Cortex of kidney (tissue), 1 donor: Measurements from ENCODE around the gene PHF14.
"Not testable (repeated sequence)": the region's sequence is repeated elsewhere in the genome, so short reads cannot be mapped to it uniquely, and the experiment has no call there.

Source experiments
- DNase-seq: peaks from one replicate; lab custom pipeline; 2025; lab: John Stamatoyannopoulos, UW

PHF14 gene

DNA sequence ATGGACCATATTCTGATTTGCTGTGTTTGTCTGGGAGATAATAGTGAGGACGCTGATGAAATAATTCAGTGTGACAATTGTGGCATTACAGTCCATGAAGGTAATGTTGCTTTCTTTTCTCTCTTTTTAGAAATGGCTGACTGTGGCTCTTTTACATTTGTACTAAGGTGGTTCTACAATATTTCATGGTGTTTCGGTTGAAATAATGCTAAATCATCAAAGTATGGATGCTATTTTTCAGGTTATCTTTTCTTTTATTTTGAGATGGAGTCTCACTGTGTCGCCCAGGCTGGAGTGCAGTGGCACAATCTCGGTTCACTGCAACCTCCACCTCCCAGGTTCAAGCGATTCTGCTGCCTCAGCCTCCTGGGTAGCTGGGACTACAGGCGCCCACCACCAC is 17.1 kb downstream of the PHF14 start:
- not testable (repeated sequence) for DNase-seq

DNA sequence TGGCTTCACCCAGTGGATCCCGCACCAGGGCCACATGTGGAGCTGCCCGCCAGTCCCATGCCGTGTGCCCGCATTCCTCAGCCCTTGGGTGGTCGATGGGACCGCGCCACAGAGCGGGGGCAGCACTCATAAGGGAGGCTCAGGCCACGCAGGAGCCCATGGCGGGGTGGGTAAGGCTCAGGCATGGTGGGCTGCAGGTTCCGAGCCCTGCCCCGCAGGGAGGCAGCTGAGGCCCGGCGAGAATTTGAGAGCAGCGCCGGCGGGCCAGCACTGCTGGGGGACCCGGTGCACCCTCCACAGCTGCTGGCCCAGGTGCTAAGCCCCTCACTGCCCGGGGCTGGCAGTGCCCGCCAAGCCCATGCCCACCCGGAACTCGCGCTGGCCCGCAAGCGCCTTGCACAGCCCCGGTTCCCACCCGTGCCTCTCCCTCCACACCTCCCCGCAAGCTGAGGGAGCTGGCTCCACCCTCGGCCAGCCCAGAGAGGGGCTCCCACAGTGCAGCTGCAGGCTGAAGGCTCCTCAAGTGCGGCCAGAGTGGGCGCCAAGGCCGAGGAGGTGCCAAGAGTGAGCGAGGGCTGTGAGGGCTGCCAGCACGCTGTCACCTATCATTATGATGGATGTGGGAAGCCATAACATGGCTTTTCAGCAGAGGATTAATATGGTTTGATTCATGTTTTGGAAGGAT is 22.0 kb downstream of the PHF14 start:
- DNase-seq, result not testable (repeated sequence)

DNA sequence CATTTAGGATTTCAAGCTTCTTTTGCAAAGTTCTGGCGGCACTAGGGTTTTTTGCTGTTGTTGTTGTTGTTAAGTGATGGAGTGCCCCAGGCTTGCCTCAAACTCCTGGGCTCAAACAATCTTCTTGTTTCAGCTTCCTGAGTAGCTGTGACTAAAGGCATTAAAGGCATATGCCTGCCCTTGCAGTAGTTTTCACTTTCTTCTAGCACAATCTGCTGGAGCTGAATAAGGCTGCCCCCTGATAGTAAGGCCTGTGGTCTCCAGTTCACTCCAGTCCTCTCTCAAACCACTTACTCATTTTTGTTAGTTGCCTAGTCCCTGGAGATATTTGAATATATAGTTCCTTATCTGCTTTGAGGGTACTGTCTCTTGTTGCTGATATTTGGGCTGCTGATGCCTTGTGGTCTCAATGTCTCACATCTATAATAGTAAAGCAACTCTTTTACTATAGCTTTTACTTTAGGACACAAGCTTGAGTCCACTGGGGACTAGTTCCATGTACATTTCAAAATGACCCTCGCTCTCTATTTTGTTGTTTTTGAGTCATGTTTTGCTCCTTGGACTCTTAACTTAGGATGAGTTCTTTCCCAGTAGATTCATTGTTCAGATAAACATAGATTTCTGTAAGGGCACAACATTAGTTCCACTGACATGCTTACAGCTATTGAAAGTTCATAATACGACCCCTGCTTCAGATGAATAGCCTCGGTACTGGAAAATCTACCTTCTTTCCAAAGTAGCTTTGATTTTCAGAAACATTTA is 25.5 kb downstream of the PHF14 start:
- no peak for DNase-seq

DNA sequence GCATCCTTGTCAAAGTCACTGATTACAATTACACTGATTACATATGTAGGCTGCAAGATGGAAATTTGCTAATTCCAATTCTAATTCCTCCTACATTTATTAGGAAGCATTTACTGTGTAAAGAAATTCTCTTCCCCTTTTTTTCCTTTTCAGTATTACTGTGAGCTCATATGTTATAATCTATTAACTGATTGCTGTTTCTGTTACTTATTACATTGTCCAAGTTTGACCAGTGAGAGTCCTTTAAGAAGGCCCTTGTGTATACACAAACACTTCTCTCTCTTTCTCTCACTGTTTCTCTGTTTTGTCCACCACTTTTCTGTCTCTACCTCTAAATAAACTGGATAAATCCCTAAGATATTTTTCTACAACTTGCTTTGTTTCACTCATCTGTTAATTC is 31.5 kb downstream of the PHF14 start:
- DNase-seq, result no peak

GRCh38 chr7:11006291-11006690 is 32.6 kb downstream of the PHF14 start:
- no peak for DNase-seq

DNA sequence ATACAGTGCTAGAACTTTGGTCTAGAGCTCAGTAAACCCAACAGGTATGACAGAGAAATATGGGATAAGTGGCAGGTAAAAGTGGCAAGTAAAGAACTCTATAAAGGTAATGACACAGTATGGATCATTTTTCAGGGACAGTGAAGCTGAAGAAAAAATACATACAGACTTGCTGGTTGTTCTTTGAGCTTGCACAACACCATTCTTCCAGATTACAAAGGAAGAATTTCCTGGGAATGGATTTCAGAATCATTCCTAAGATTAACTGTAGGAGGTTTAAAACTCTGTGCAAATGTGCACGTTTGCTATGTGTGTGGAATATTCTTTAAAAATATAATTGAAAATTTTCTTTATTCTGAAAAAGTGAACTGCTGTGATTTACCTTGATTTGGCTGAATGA is 36.0 kb downstream of the PHF14 start:
- DNase-seq, result no peak

GRCh38 chr7:11021468-11021867 is 47.8 kb downstream of the PHF14 start:
- no peak for DNase-seq

DNA sequence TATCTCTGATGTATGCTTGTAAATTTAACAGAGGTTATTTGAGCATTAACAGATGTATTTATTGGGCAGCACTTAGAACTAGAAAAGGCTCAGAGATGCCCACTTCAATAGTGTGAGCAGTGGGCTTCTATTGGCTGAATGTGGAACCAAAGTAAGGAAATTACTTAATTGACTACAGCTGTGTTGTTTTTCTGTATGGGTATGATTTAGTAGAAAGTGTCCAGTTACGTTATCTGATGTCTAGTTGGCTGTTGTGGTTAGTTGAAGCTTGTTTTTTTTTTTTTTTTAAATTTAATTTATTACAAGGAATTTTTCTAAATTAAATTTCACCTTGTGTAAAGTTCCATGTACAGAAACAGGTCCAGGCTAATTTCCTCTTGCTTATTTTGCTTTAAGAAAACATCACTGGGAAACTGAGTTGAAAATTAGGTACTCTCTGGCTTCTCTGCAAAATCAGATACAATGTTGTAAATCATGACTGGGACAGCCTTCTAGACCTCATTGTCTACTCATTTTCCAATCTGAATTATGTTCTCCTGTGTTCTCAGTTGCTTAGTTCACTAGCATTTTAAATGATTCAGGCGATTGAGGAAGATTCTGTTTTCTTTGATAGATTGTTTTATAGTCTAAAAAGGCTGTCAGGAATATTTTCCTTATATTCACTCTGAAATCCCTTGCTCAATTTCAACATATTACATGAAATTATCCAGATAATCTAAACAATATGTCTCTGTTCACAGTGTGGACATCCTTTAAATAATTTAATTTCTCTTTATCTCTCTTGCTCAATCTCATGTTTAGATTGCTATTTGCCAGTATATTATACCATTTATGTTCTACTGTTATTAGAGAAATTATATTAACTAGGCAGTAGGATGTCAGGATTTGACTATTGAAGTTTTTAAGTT is 53.0 kb downstream of the PHF14 start:
- DNase-seq, result no peak

DNA sequence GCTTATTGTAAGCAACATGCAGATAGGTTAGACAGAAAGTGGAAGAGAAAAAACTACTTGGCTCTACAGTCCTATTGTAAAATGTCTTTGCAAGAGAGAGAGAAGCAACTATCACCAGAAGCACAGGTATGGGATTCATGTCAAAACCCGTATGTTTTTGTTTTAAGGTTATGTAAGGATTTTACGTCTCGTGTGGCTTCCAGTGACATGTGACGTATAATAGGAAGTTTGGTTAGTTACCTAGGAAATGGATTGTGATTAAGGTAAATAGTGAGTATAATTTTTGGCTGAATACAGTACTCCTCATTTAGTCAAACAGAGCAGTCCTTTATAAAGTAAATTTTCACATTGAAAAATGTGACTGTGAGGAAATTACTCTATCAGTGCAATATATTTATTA is 62.0 kb downstream of the PHF14 start:
- no peak for DNase-seq

DNA sequence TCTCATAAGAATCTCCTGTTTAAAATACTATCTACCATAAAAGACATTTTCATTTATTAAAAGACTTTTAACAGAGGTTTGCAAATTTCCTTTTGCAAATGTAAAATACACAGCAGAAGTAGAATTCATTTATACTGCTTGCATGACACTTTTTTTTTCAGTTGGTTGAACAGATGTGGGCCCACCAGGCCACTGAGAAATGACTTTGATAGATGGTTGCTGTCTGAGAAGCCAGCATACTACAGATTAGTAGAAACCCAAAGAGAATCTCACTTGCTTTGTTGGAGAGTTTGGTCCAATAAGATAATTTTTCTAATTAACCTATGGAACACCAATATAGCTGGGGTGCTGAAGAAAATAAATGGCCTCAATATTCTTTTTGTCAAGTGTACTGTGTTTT is 66.3 kb downstream of the PHF14 start:
- no peak for DNase-seq

DNA sequence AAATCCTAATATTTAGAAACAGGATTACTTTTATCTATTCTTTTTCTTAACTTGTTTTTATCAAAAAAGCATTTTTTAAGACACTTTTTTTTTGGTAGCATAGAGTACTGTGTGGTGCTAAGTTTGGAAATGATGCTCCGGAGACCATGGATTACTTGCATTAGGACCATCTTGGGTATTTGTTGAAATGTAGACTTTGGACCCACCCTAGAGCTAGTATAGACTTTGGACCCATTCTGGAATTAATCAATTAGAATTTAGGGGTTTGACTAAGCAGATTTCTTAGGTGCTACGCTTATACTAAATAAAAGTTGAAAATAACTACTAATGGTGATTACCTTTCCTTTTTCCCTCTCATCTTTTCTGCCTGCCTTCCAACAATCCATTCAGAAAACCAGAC is 80.4 kb downstream of the PHF14 start:
- no peak for DNase-seq

DNA sequence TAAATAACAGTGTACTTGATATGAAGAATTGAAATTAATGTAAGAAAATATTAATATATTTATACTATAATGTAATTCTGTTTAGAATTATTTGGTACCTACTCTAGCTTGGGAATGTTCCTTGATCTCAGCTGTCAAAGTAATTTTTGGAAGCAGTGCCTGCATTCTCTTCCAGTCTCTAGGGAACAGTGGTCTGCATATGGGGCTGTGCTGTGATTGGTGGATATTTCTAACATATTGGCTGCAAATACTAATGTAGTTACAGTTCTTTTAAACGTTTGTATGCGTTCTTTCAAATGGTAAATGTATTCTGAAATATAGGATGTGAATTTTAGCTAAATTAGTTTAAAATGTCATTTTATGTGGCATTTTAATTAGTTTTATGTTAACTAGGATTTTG is 87.2 kb downstream of the PHF14 start:
- no peak for DNase-seq

GRCh38 chr7:11062110-11062509 is 88.4 kb downstream of the PHF14 start:
- no peak for DNase-seq

DNA sequence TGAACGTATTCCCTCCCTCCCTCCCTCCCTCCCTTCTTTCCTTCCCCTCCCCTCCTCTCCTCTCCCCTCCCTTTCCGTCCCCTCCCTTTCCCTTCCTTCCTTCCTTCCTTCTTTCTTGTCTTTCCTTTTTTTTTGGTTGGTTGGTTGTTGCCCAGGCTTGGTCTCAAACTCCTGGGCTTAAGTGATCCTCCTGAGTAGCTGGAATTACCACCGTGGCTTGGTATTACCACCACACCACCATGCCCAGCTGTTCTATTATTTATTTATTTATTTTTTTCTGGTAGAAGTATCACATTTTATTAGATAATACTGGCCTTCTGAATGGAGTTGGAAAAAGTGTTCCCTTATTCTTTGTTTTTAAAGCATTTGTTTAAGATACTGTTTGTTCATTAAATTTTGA is 95.9 kb downstream of the PHF14 start:
- DNase-seq, result no peak

- DNase-seq, result no peak
Observed at GRCh38 chr7:11077816-11078215, 104.1 kb downstream of the PHF14 start.

DNA sequence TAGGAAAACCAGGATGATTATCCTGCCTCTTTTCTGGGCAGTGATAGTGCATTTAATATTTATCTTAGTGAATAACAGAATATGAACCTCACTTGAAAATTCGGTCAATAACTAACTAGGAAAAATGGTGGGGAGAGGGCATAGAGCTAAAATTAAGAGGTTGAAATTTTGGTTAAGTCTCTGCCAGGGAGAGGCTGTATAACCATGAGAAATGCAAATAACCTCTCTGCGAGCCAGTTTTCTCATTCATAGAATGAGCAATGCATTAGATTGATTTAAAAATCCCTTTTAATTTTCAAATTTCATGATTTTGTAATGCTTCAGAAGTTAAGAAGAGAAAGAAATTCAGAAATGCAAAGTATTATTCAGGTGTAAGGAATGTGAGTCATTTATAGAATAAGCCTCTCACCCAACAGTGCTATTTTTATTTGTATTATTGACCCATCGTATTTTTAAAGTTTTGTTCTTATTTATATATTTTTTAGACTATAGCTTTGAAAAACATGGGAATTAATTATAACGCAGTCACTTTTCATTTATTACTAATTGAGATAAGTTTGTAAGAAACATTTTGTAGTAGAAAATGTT is 104.7 kb downstream of the PHF14 start:
- no peak for DNase-seq

DNA sequence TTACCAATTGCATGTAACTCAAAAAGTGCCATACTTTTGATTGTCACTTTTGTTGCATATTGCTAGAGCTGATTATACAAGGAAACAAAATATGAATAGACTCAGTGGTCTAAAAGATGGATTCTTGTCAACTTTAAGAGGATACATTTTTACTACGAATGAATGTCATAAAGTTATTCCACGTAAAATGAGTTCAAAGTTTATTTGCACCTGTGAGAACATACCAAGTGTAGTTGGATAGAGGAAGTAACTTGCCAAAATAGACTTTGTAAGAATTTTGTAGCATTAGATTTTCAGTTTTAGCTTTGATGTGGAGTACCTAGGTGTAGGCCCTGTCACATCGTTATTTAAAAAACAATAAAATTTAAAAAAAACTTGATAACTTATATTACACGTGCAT is 106.2 kb downstream of the PHF14 start:
- DNase-seq, result no peak

DNA sequence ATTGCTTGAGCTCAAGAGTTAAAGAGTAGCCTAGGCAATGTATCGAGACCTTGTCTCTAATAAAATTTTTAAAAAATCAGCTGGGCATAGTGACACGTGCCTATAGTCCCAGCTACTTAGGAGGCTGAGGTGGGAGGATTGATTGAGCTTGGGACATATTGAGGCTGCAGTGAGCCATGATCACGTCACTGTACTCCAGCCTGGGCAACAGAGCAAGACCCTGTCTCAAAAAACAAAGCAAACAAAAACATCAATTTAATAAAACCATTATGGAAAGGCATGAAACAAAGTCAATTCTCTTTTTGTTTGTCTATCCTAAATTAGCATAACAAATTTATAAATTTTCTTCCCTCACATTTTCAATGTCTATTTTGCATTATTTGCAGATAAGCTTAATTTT is 108.4 kb downstream of the PHF14 start:
- DNase-seq, result no peak

- no peak for DNase-seq
Observed at GRCh38 chr7:11082552-11083213, 109.0 kb downstream of the PHF14 start.

GRCh38 chr7:11083214-11083568 is 109.5 kb downstream of the PHF14 start:
- no peak for DNase-seq

GRCh38 chr7:11104578-11104977 is 130.9 kb downstream of the PHF14 start:
- no peak for DNase-seq

- no peak for DNase-seq
Observed at GRCh38 chr7:11109659-11110058, 136.0 kb downstream of the PHF14 start.
